Fibroblast of lung (primary cell): ENCODE results near the gene IGSF10.

Source experiments
- CTCF ChIP-seq, 2 donors: IDR thresholded peaks in 1 of 2; conservative IDR thresholded peaks in 1 of 2; 1 replicate in 1 of 2; 2 replicates in 1 of 2; pipeline ENCODE4 v1.5.1; 2011 to 2012; ENCODE audit warnings: low read length in 2 of 2, control low read depth in 1 of 2, inconsistent platforms in 1 of 2, low read depth in 1 of 2, mild to moderate bottlenecking in 1 of 2
- EZH2 ChIP-seq: IDR thresholded peaks from 2 replicates; pipeline ENCODE4 v1.5.1; 2012; ENCODE audit warnings: low read length, control low read depth, mild to moderate bottlenecking; ENCODE audit errors: missing control alignments

DNA sequence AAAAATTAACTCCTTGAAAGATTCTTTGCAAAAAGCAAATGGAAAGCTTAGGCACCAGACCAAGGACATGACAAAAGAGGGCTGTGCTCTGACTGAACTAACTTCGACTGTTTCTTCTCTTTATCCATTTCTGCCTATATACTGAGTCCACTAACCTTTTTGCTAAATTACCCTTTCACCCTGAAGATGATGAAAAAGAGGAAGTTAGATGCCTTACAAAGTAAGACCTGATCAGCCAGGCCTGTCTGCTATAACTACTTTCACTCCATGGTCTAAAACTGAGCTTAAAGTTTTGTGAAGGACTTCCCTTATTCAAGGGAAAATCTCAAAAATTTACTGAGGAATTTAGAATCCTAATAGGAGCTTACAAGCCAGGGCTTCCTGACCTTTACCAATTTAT lies 6.2 kb upstream of the IGSF10 start:
- TF ChIP-seq CTCF (conservative IDR thresholded peaks at IDR 0.05 in 1 of 2, IDR thresholded peaks at IDR 0.05 in 1 of 2; ENCODE audit: low read depth in 1 of 2, low read length in 2 of 2) (no peak), EZH2 (no peak)
